ENCODE data around the gene DPYSL3.

The DPYSL3 gene

GRCh38 chr5:147417135-147417813 is 92.6 kb downstream of the DPYSL3 start:
- Mint-ChIP-seq H3K9me3 (no peaks in the 10 kb centered on the region), H3K4me3 (no peak overlapping the region), H3K4me1 (ENCODE audit: low read depth) (no peaks in the 10 kb centered on the region), H3K27ac (no peak overlapping the region), H3K27me3 (ENCODE audit: low read depth) (no peaks in the 10 kb centered on the region), H3K36me3 (ENCODE audit: low read depth) (no peaks in the 10 kb centered on the region)

GRCh38 chr5:147415651-147416050 is 94.2 kb downstream of the DPYSL3 start:
- Mint-ChIP-seq H3K4me3 (no peak overlapping the region), H3K36me3 (ENCODE audit: low read depth) (no peaks in the 10 kb centered on the region), H3K9me3 (no peaks in the 10 kb centered on the region), H3K27ac (no peak overlapping the region), H3K4me1 (ENCODE audit: low read depth) (no peaks in the 10 kb centered on the region), H3K27me3 (ENCODE audit: low read depth) (no peaks in the 10 kb centered on the region)

DNA sequence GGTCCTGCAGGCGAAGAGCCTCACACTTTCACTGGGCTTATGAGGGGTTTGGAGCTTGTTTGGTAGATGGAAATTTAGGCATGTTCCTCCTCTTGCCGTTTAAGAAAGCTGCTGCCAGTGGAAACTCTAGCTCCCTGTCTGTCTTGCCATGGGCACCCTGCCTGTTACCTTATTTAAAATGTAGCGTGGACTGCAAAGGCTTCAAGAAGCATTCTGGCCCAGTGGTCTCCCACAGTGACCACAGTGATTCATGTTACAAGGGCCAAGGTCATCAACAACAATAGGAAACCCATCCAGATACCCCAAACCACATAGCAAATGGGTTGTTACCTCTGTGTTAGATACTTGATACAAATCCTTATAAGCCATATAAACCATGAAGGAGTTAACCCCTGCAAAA is 96.6 kb downstream of the DPYSL3 start:
- Mint-ChIP-seq H3K9me3 (no peaks in the 10 kb centered on the region), H3K27ac (no peak overlapping the region), H3K4me3 (no peak overlapping the region), H3K4me1 (ENCODE audit: low read depth) (no peaks in the 10 kb centered on the region), H3K27me3 (ENCODE audit: low read depth) (no peaks in the 10 kb centered on the region), H3K36me3 (ENCODE audit: low read depth) (no peaks in the 10 kb centered on the region)

- no peak overlapping the region for H3K4me3 Mint-ChIP-seq
- no peaks in the 10 kb centered on the region for H3K9me3 Mint-ChIP-seq
- H3K27me3 Mint-ChIP-seq (ENCODE audit: low read depth) = no peaks in the 10 kb centered on the region
- H3K36me3 Mint-ChIP-seq (ENCODE audit: low read depth) = no peaks in the 10 kb centered on the region
- no peak overlapping the region for H3K27ac Mint-ChIP-seq
- H3K4me1 Mint-ChIP-seq (ENCODE audit: low read depth) = no peaks in the 10 kb centered on the region
Measured at GRCh38 chr5:147412561-147412960, 97.3 kb downstream of the DPYSL3 start.

GRCh38 chr5:147411359-147412319 is 98.2 kb downstream of the DPYSL3 start:
- H3K27me3 Mint-ChIP-seq (ENCODE audit: low read depth) = no peaks in the 10 kb centered on the region
- no peaks in the 10 kb centered on the region for H3K9me3 Mint-ChIP-seq
- no peak overlapping the region for H3K27ac Mint-ChIP-seq
- no peaks in the 10 kb centered on the region for H3K4me1 Mint-ChIP-seq (ENCODE audit: low read depth)
- H3K4me3 Mint-ChIP-seq = no peak overlapping the region
- no peaks in the 10 kb centered on the region for H3K36me3 Mint-ChIP-seq (ENCODE audit: low read depth)

DNA sequence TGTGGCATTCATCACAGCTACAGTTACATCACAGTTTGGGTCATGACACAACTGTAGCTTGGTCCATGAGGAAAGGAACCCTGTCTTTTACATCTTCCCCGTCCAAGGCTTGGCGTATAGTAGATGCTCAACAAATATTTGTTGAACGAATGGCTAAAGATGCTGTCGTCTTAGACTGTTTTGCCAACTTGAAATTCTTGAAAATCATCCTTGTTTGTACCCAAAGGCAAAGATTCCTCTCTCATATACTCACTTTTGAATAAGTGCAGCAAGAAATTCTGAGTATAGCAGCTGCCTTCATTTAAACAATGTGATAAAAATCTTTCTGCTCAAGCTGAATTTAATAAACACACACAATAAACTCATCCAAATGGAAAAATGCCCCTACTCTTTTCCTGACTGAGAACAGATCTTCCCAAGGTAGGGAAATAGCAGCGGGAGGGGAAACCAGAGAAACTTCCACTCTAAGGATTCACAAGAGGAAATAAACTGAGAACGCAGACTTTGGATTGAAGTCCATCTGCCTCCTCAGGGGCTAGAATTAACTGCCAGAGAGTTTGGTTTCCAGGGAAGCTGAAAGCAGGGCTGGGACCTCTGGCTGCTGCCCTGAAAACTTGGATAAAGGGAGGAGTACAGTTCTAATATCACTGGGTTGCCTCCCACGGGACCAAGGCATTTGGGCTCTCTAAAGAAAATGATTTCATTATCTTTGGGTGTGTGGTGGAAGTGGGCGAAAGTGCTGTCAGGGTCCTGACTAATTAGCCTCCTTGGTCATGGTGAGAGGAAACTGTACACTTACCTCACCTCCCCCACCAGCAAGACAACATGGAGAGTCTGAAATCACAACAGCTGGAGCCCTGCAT is 99.1 kb downstream of the DPYSL3 start:
- no peaks in the 10 kb centered on the region for H3K36me3 Mint-ChIP-seq (ENCODE audit: low read depth)

DNA sequence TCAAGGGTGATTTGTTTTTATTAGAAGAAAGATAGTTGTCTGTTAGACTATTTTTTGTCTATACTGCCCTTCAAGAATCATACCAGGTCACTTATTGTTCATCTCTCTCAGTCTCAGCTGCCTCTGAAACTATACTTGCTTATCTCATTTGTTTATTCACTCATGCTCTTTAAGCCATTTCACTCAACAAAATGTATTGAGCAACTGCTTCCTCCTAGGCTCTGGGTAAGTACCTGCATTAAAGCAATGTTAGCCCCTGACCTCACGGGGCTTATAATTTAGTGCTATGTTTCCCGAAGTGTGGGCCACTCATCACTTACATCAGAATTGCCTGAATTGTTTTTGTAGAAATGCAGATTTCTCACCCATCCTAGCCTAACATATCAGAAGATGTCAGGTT is 100.9 kb downstream of the DPYSL3 start:
- Mint-ChIP-seq H3K36me3 (ENCODE audit: low read depth) (no peaks in the 10 kb centered on the region), H3K9me3 (no peaks in the 10 kb centered on the region), H3K4me3 (no peak overlapping the region), H3K27ac (no peak overlapping the region), H3K27me3 (ENCODE audit: low read depth) (no peaks in the 10 kb centered on the region), H3K4me1 (ENCODE audit: low read depth) (no peaks in the 10 kb centered on the region)

More for the DNA sequence above, 99.1 kb downstream of the DPYSL3 start:
- Mint-ChIP-seq H3K27me3 (ENCODE audit: low read depth) (no peaks in the 10 kb centered on the region), H3K9me3 (no peaks in the 10 kb centered on the region), H3K27ac (no peak overlapping the region), H3K4me3 (no peak overlapping the region), H3K4me1 (ENCODE audit: low read depth) (no peaks in the 10 kb centered on the region)

- no peaks in the 10 kb centered on the region for H3K9me3 Mint-ChIP-seq
- no peaks in the 10 kb centered on the region for H3K36me3 Mint-ChIP-seq (ENCODE audit: low read depth)
- H3K4me1 Mint-ChIP-seq (ENCODE audit: low read depth) = no peaks in the 10 kb centered on the region
- H3K27ac Mint-ChIP-seq = no peak overlapping the region
- no peaks in the 10 kb centered on the region for H3K27me3 Mint-ChIP-seq (ENCODE audit: low read depth)
- no peak overlapping the region for H3K4me3 Mint-ChIP-seq
Measured at GRCh38 chr5:147407094-147407681, 102.7 kb downstream of the DPYSL3 start.

DNA sequence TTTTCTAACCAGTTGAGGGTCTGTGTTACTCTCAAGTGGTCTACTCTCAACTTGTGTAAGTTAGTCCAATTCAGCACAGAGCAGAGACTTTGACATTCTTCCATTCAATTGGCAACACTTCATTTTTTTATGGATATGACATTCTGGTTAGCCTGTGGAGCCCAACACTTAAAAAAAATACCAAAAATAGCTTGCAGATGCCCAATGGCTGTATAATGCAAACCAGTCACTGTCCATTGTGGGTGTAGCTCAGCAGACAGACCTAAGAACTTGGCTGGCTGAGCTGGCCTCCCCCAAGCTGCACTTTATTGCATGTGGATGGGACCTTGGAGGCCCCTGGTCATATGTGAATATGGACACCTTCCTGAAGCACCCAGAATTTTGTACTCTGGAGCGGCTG is 103.2 kb downstream of the DPYSL3 start:
- Mint-ChIP-seq H3K4me1 (ENCODE audit: low read depth) (no peaks in the 10 kb centered on the region), H3K36me3 (ENCODE audit: low read depth) (no peaks in the 10 kb centered on the region), H3K27ac (no peak overlapping the region), H3K4me3 (no peak overlapping the region), H3K9me3 (no peaks in the 10 kb centered on the region), H3K27me3 (ENCODE audit: low read depth) (no peaks in the 10 kb centered on the region)

DNA sequence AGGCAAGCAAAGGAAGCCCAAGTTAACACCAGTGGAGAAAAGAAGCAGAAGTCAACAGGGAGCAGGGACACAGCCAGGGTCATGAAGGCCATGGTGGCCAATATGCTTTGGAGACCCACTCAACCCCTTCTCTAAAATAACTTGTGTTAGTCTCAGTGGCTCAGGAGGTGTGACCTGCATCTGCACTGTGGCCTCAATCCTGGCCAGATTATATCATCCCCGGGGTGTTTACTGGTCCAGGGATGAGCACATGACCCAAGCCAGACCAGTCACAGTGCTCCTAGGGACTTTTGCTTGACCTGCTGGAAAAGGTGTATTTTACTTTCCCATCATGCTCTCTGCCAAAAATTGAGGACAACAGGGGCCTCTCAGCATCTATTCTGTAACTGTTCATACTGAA is 105.2 kb downstream of the DPYSL3 start:
- no peaks in the 10 kb centered on the region for H3K4me1 Mint-ChIP-seq (ENCODE audit: low read depth)
- H3K27ac Mint-ChIP-seq = no peak overlapping the region
- H3K27me3 Mint-ChIP-seq (ENCODE audit: low read depth) = no peaks in the 10 kb centered on the region
- no peaks in the 10 kb centered on the region for H3K36me3 Mint-ChIP-seq (ENCODE audit: low read depth)
- no peaks in the 10 kb centered on the region for H3K9me3 Mint-ChIP-seq
- no peak overlapping the region for H3K4me3 Mint-ChIP-seq

DNA sequence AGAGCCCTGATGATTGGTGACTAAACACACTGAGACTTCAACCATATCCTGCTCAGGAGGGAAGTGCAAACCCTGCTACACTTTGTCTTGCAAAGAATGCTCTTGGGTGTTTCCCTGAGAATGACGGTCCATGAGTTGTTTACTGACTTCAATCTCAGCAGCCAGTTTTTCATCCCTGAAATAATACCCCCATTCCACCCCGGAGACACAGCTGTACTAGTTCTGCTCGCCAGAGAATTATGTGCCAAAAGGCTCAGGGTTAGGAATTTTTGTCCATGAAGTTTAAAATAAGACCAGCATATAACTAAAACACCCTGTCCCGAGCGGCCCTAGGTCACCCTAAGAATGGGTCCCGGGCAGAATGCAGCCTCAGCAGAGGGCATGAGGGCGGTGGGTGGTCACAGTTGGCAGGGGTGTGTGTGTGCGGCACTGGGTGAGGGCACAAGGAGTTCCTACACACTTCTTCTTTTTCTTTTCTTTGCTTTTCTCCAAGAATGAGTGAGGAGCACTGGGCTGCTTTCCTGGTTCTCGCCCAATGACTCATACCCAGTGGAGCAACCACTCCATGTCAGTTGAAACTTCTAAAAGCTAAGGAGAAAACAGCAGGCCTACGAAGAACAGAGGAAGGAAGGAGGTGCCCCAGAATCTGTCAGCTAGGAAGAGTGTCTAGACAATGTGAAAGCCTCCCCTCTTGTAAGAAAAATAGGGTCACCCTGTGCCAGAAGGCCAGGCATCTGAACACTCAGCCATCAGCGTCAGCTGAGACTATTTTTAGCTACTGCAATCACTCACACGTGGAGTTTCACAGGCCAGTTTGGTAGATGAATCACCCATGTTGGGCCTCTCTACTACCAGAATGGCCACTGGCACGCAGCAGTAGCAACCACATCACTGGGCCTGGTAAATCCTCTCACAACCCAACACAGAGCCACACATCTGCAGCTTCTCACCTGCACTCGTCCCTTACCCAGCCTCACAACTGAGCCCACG is 105.9 kb downstream of the DPYSL3 start:
- H3K4me3 Mint-ChIP-seq = no peak overlapping the region
- no peaks in the 10 kb centered on the region for H3K36me3 Mint-ChIP-seq (ENCODE audit: low read depth)
- no peak overlapping the region for H3K27ac Mint-ChIP-seq
- no peaks in the 10 kb centered on the region for H3K9me3 Mint-ChIP-seq
- H3K4me1 Mint-ChIP-seq (ENCODE audit: low read depth) = no peaks in the 10 kb centered on the region
- H3K27me3 Mint-ChIP-seq (ENCODE audit: low read depth) = no peaks in the 10 kb centered on the region

DNA sequence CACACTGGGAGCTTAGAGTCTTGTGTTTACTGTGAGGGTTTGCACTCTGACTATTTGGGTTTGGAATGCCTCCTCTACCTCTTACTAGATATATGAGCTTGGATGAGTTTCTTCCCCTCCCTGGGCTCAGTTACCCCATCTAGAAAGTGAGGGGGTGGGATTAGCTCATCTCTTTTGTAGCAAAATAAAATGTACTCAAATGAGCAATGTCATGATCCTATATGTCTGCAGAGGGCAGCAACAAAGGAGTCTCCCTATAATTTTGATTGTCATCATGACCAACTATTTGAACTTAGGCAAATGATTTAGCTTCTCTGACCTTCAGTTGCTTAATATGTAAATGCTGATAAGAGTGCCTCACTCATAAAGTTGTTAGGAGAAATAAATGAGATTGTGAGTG is 109.0 kb downstream of the DPYSL3 start:
- H3K4me3 Mint-ChIP-seq = no peak overlapping the region
- no peaks in the 10 kb centered on the region for H3K36me3 Mint-ChIP-seq (ENCODE audit: low read depth)
- no peak overlapping the region for H3K27ac Mint-ChIP-seq

GRCh38 chr5:147400126-147400809 is 109.6 kb downstream of the DPYSL3 start:
- Mint-ChIP-seq H3K27me3 (ENCODE audit: low read depth) (no peaks in the 10 kb centered on the region), H3K9me3 (no peaks in the 10 kb centered on the region), H3K4me1 (ENCODE audit: low read depth) (no peaks in the 10 kb centered on the region), H3K4me3 (no peak overlapping the region), H3K27ac (no peak overlapping the region), H3K36me3 (ENCODE audit: low read depth) (no peaks in the 10 kb centered on the region)

More for the DNA sequence above, 109.0 kb downstream of the DPYSL3 start:
- Mint-ChIP-seq H3K9me3 (no peaks in the 10 kb centered on the region), H3K27me3 (ENCODE audit: low read depth) (no peaks in the 10 kb centered on the region), H3K4me1 (ENCODE audit: low read depth) (no peaks in the 10 kb centered on the region)

Measured in T-helper 1 cell treated with Interleukin-12 subunit alpha and Interleukin-12 subunit beta and Interleukin-4 antibody, amounts not matched to agents 30 μg/mL and 1 μg/mL, for 36 hours (primary cell).